Measurements from ENCODE around the gene ASB16. TPM values are rescaled to one million over a fixed set of nuclear protein-coding genes. Genes with fewer than 3 reads are reported as not detected.
A peak's percentile ranks its signal among the peaks of the same experiment; 100 is the strongest.

The ASB16 gene
- total and polyA plus RNA-seq, 9 of the 15 experiments (the other 6 are each of a cell fraction or from before 2014, with no cell fraction given), result 0.03 to 0.07 TPM; not detected in 7

DNA sequence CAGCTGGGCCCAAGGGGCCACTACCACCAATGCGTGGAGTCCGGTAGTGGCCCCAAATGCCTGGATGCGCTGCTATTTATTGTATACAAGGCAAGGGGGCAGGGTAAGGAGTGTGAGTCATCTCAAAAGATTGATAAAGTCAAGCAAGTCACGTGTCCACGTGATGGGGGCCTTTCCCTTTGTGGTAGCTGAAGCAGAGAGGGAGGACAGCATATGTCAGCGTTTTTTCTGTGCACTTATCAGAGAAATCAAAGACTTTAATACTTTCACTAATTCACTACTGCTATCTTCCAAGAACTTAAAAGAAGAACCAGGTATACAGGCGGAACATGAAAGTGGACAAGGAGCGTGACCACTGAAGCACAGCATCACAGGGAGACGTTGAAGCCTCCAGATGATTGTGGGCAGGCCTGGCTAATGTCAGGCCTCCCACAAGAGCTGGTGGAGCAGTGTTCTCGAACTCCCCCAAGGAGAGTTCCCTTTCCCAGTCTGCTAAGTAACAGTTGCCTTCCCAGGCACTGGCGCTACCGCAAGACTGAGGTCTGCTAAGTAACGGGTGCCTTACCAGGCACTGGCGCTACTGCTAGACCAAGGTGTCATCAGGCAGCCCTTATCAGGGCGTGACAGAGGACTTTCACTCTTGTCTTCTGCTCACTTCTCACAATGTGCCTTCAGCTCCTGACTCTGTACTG is 10.8 kb upstream of the ASB16 start (continued):
- TF ChIP-seq, protein P1, sequence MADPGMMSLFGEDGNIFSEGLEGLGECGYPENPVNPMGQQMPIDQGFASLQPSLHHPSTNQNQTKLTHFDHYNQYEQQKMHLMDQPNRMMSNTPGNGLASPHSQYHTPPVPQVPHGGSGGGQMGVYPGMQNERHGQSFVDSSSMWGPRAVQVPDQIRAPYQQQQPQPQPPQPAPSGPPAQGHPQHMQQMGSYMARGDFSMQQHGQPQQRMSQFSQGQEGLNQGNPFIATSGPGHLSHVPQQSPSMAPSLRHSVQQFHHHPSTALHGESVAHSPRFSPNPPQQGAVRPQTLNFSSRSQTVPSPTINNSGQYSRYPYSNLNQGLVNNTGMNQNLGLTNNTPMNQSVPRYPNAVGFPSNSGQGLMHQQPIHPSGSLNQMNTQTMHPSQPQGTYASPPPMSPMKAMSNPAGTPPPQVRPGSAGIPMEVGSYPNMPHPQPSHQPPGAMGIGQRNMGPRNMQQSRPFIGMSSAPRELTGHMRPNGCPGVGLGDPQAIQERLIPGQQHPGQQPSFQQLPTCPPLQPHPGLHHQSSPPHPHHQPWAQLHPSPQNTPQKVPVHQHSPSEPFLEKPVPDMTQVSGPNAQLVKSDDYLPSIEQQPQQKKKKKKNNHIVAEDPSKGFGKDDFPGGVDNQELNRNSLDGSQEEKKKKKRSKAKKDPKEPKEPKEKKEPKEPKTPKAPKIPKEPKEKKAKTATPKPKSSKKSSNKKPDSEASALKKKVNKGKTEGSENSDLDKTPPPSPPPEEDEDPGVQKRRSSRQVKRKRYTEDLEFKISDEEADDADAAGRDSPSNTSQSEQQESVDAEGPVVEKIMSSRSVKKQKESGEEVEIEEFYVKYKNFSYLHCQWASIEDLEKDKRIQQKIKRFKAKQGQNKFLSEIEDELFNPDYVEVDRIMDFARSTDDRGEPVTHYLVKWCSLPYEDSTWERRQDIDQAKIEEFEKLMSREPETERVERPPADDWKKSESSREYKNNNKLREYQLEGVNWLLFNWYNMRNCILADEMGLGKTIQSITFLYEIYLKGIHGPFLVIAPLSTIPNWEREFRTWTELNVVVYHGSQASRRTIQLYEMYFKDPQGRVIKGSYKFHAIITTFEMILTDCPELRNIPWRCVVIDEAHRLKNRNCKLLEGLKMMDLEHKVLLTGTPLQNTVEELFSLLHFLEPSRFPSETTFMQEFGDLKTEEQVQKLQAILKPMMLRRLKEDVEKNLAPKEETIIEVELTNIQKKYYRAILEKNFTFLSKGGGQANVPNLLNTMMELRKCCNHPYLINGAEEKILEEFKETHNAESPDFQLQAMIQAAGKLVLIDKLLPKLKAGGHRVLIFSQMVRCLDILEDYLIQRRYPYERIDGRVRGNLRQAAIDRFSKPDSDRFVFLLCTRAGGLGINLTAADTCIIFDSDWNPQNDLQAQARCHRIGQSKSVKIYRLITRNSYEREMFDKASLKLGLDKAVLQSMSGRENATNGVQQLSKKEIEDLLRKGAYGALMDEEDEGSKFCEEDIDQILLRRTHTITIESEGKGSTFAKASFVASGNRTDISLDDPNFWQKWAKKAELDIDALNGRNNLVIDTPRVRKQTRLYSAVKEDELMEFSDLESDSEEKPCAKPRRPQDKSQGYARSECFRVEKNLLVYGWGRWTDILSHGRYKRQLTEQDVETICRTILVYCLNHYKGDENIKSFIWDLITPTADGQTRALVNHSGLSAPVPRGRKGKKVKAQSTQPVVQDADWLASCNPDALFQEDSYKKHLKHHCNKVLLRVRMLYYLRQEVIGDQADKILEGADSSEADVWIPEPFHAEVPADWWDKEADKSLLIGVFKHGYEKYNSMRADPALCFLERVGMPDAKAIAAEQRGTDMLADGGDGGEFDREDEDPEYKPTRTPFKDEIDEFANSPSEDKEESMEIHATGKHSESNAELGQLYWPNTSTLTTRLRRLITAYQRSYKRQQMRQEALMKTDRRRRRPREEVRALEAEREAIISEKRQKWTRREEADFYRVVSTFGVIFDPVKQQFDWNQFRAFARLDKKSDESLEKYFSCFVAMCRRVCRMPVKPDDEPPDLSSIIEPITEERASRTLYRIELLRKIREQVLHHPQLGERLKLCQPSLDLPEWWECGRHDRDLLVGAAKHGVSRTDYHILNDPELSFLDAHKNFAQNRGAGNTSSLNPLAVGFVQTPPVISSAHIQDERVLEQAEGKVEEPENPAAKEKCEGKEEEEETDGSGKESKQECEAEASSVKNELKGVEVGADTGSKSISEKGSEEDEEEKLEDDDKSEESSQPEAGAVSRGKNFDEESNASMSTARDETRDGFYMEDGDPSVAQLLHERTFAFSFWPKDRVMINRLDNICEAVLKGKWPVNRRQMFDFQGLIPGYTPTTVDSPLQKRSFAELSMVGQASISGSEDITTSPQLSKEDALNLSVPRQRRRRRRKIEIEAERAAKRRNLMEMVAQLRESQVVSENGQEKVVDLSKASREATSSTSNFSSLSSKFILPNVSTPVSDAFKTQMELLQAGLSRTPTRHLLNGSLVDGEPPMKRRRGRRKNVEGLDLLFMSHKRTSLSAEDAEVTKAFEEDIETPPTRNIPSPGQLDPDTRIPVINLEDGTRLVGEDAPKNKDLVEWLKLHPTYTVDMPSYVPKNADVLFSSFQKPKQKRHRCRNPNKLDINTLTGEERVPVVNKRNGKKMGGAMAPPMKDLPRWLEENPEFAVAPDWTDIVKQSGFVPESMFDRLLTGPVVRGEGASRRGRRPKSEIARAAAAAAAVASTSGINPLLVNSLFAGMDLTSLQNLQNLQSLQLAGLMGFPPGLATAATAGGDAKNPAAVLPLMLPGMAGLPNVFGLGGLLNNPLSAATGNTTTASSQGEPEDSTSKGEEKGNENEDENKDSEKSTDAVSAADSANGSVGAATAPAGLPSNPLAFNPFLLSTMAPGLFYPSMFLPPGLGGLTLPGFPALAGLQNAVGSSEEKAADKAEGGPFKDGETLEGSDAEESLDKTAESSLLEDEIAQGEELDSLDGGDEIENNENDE (IDR thresholded peaks at IDR 0.05; ENCODE audit: low read depth, low read length), result no peak
- TF ChIP-seq SIN3A (IDR thresholded peaks at IDR 0.05; ENCODE audit: borderline replicate concordance in 2 of 2, control insufficient read depth in 1 of 2, low read depth in 2 of 2, low read length in 2 of 2), result 0 out of 4 replicates have a peak, but pooled peaks of 1 of the 2 experiments have one; percentile 22
- no peak for TF ChIP-seq SIX5 (IDR thresholded peaks at IDR 0.05; ENCODE audit: borderline replicate concordance in 1 of 2, insufficient read depth in 1 of 2, low read depth in 1 of 2, low read length in 2 of 2)
- peak; percentile 76 for TF ChIP-seq ZNF197 (CRISPR knock-in tag; IDR thresholded peaks at IDR 0.05; ENCODE audit: low read depth)
- TF ChIP-seq TAL1 (IDR thresholded peaks at IDR 0.05), result peak; percentile 76
- peak; percentile 91 for TF ChIP-seq DPF2 (IDR thresholded peaks at IDR 0.05)
- no peak for TF ChIP-seq TSC22D4 (tag; IDR thresholded peaks at IDR 0.05)
- TF ChIP-seq, protein P2, sequence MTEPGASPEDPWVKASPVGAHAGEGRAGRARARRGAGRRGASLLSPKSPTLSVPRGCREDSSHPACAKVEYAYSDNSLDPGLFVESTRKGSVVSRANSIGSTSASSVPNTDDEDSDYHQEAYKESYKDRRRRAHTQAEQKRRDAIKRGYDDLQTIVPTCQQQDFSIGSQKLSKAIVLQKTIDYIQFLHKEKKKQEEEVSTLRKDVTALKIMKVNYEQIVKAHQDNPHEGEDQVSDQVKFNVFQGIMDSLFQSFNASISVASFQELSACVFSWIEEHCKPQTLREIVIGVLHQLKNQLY (CRISPR knock-in tag; conservative IDR thresholded peaks at IDR 0.05), result no peak
- TF ChIP-seq, protein P3, sequence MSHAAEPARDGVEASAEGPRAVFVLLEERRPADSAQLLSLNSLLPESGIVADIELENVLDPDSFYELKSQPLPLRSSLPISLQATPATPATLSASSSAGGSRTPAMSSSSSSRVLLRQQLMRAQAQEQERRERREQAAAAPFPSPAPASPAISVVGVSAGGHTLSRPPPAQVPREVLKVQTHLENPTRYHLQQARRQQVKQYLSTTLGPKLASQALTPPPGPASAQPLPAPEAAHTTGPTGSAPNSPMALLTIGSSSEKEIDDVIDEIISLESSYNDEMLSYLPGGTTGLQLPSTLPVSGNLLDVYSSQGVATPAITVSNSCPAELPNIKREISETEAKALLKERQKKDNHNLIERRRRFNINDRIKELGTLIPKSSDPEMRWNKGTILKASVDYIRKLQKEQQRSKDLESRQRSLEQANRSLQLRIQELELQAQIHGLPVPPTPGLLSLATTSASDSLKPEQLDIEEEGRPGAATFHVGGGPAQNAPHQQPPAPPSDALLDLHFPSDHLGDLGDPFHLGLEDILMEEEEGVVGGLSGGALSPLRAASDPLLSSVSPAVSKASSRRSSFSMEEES (CRISPR knock-in tag; IDR thresholded peaks at IDR 0.05), result peak; percentile 95
